GM18526 (cell line): ENCODE data around the gene DYRK3.

ENCODE experiments used
- POLR2A ChIP-seq: IDR thresholded peaks from 3 replicates; pipeline ENCODE4 v1.6.1; 2011; ENCODE audit not compliant: insufficient read length; ENCODE audit errors: extremely low read depth

DYRK3 gene

DNA sequence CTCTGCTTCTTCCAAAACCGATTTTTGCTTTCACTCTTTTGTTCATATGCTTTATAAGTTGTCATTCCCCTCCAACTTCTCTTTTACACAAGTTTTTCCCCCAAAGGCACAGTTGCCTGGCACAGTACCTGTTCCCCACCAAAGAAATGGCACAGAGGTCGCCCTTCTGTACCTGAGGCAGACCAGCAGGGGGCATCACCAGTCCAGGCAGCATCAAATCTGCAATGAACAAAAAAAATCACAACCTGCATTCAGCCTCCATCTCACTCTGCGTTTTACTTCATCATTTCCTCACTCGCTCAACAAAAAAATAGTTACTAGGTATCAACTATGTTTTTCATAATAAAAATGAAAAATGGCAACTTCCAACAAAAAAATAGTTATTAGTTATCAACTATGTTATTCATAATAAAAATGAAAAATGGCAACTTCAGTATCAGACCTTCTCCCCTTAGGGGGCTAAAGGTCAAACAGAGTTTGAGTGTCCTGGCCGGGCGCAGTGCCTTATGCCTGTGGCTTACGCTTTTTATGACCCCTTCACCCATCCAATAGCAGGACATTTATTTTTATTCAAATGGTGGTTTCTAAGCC is 27.1 kb upstream of the DYRK3 start:
- no peak for TF ChIP-seq POLR2A

DNA sequence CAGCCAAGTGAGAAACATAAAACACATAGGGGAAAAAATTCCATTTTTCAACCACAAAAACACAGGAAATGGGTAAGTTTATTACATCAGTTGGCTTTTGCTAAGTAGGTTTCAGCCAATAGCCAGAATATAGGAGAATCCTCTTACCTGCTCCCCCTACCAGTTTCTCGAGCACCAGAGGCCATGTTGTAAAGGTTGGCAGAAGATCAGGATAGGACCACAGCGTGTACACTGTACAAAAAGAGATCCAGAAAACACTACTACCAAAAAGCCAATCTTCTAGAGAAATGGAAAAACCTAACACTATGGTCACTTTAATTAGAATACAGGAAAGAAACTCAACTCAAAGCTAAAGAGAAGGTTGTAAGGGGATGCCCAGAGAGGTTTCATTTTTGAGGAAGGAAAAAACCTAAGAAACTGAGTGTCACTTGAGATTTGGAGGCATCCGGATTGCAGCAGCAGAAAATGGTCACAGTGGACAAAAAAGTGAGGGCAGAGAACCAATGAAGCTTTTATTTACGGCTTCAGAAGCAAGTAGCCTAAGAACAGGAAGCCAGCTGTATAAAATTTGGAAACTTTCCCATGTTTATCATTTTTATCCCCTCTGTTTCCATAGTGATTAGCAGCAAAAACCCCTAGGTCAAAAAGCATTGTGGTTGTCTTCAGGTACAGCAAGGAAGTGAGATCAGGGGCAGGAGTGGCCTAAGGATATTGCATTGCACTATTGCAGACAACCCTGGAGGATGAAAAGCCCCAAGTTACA is 25.9 kb upstream of the DYRK3 start:
- no peak for TF ChIP-seq POLR2A

DNA sequence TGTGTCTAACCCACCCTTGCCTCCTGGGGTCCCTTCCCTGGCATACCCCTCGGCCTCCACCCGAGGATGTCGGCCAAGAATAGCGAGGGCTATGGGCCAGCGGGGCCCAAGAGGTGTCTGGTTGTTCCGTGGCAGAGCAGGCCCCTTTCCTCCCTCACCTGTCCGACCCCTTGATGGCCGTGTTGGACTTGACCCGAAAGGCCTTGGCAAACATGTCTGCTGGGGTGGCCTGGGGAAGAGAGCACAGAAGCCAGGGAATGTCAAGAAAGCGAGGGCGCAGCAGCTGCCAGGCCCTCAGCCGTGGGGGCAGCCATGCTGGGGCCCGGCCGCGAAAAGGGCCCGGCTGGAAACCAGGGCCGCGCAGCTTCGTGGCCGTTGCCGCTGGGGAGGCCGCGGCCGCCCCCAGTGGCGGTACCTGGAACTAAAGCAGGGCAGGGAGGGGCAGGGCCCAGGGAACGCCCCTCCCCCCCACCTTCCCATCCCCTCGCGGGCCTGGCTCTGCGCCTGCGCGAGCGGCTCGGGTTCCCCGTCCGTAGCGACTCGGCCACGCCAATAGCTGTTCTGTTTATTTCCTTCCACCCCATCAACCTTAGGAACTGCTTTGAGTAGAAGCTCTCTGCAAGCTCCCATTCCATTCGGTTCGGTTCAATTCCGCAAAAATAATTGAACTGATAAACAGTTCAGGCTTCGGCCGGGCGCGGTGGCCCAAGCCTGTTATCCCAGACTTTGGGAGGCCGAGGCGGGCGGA is 23.0 kb upstream of the DYRK3 start, which contains the start of gene EIF2D:
TSS of gene EIF2D (minus strand) at position 337 of the 748 bp plus-strand sequence. CDS start at position 214, 123 bp downstream.
- peak; percentile 92 for TF ChIP-seq POLR2A

DNA sequence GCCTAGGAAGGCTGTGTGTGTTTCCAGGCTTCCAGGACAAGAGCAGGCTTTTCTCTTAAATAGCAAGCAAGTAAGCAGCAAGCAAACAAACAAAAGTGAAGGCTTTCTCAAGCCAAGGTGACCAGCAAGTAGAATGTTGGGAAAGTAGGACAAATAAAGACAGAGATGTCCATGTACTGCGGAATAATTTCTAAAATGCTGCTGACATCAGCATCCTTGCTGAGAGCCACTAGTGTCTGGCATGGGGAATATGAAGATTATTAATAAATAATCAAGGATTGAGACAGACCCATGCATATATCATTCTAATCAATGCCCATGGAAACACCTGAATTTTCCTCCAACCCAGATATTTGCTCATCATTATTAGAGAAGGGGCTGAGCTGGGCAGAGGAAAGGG is 6.4 kb upstream of the DYRK3 start:
- no peak for TF ChIP-seq POLR2A

DNA sequence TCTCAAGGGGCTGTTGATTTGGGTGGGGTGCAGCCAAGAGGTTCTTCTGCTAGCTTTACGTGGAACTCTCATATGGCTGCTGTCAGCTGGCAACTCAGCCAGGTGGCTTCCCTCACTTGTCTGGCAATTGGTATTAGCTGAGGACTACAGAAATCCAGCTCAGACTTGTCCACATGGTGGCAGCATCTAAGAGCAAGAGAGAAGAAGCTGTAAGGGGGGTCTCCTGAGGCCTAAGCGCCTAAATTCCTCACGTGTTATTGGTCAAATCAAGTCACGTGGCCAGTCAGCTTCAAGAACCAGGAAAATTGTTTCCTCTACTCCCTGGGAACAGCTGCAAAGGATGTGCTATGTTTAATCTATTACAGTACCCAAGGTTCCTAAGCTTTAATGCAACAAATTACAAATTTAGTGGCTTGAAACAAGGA is 4.2 kb upstream of the DYRK3 start:
- no peak for TF ChIP-seq POLR2A

DNA sequence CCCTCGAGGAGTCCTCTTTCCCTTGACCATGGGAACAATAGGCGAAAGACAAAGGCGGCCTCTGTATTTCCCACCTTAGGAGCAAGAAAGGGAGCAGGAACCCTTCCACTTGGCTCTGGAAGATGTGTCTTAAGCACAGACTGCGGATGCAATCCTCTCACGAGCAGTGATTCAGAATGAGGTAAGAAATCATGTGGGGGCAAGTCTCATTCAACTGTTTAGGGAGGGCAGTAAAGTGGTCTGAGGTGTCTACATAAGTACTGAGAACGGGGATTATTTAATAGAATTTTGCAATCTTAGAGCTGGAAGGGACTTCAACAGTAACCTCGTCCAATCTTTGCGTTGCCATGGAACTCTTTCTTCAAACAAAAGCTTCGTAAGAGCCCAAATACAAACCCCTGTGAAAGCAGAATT is 1.6 kb upstream of the DYRK3 start:
- no peak for TF ChIP-seq POLR2A

DNA sequence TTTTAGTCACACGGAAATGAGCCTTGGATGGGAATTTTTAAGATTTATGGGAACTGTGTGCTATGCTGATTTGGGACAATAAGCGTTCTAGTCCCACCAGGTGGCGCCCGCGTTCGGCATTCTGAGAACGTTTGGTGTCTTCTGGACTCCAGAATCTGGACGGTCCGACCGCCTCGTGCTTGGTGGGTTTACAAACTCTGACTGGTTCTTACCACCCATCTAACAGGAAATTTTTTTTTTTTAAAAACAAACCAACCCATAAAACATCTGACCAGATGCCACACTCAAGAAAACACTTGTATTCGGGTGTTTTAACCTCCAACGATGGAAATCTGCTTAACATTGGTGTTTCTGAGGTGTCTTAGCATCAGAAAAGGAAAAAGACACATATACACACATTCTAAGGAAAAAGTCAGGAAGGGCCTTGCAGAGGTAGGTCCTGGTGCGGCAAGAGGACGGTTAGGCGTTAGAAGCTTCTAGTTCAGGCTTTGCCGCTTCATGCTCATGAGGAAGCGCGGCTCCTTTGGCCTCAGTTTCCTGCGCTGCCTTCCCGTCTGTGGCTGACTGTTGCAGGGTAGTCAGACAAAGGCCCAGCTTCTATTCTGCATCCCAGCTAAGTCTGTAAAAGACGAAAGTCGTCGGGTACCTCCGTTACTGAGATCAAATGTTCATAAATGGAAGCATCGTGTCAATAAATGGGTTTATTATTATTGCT is 814 bp upstream of the DYRK3 start:
- TF ChIP-seq POLR2A: no peak

DNA sequence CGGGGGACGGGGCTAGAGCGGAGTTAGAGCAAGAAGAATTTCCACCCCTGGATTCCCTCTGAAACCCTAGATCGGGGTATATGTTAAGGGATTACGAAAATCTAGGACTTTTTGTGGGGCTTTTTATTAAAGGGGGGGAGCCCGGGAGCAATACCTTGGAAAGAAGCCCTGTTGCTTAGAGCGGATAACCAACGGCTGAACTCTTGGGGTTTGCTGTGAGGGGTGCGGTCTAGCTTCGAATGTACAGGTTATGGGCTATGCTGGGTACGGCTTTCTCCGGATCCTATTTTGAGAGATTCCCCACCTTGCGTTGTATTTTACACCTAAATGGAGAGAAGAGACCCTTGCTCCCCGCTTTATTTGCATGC is 626 bp downstream of the DYRK3 start:
- TF ChIP-seq POLR2A: no peak

DNA sequence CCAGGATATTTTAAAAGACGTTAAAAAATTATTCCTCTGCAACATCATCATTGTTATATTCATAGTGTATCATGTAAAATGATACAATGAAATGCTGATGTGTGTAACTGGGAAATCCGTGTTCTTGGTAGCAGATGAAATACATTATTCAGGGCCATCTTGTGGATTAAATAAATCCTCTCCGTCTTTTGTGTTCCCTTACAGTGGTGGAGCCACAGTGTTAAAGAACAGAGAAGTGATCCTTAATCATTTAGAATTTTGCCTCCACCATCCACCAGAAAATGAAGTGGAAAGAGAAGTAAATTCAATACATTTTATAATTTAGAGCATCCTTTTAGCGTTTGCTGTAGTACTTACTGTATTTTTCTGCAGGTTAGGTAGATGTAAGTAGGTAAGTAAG is 1.3 kb downstream of the DYRK3 start:
- no peak for TF ChIP-seq POLR2A

DNA sequence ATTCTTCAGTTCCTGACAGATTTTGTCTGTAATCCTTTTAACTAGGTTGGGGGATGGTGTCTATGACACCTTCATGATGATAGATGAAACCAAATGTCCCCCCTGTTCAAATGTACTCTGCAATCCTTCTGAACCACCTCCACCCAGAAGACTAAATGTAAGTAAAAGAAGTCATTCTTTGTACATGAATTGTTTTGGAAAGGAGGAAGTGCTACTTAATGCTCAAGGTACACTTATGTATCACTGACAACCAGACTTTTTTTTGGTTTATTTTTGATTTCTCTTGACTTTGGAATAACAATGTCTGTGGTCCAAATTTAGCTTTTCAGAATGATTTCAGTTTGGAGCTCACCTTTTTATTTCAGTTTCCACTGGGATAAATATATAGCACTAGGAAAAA is 2.3 kb downstream of the DYRK3 start:
- TF ChIP-seq POLR2A: no peak

DNA sequence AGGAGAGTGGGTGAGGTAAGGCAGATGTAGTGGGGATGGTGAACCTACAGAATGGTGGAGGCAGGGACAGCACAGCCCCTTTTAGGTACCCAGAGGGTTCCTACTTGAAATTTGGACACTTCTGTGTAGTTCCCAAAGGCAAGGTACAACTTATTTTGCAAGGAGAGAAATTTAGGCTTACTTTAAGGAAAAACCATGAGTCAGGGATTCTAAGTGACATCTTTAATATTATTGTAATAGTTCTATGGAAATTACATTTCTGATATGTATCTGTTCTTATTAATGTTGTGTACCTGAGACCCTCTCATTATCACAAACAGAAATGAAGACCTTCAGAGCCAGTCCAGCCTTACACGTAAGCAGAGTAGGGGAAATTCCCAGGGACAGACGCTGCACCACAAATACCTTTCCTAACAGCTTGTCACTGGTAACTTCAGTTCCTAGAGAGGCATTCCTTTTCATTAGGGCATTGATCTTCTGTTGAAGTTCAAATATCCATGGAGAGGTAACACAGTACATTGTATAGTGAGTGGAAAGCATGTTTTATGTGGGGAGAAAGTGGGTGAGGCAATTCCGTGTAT is 7.9 kb downstream of the DYRK3 start:
- no peak for TF ChIP-seq POLR2A

DNA sequence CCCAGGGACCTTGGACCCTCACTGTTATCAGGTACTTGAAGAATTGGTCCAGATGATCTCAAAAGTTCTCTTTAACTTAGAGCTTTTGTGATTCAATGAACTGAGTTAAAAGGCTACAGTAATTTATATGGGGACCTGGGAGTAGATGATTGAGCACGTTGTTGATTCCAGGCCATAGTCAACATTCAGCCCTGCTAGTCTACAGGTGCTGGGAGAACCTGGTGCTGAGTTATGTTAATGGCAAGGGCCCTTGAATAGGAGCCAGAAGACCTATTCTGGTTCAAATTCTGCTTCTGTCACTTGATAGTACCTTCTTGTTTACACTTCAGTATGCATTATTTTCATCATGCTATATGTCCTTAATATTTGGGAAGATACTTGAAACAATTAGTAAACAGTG is 11.2 kb downstream of the DYRK3 start:
- no peak for TF ChIP-seq POLR2A

DNA sequence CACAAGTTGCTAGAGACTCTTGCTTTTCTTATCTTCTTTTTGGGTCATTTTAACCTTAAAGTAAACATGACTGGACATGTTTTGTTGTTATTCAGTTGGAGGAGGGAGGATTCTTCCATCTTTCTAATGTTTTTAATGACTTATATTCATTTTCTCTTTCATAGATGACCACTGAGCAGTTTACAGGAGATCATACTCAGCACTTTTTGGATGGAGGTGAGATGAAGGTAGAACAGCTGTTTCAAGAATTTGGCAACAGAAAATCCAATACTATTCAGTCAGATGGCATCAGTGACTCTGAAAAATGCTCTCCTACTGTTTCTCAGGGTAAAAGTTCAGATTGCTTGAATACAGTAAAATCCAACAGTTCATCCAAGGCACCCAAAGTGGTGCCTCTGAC is 11.9 kb downstream of the DYRK3 start:
- no peak for TF ChIP-seq POLR2A

DNA sequence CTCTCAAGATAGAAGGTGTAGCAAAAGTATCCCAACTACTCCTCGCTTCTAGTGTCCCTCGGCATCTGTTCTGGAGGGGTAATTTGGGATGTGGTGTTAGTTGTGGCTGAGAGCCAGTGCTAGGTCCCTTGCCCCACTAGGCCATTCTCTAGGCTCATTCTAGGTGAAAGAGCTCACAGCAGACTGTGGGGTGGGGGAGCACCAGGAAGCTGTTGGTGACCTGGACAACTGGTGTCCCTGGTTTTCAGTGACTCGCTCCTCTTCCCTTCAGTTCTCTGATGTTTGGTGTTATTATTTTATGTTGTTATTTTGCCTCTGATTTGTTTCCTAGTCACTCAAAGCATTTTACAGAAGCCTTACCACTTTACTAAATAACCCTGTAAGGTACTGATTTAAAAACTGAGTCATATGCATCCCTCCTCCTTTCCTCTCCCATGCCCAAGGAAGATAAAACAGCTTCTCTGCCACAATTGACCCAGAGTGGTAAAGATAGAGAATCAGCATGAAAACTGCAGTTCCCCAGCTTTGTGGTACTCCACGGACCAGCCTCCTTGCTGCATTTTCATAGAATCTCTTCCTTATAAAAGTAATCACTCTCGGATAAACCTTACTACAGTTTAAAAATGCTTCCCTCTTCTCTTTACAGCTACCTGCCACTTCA is 14.1 kb downstream of the DYRK3 start:
- TF ChIP-seq POLR2A: no peak

DNA sequence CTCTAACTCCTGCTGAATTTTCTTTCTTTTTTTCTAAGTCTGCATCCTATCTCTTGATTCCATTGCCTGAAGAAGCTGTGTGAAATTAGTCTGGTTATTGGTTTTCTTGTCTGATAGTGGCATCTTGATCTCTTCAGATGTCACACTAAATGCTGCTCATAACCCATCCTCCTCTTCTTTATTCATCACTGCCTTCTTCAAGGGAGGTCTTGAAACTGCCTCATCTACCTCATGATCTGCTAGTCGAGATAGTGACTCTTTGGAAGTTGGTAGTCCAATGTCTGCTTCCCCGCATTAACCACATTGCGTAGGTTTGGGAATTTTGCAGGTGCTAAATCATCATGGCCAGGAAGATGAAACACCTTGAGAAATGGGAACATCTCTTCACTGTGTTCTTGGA is 15.7 kb downstream of the DYRK3 start:
- TF ChIP-seq POLR2A: no peak
